ENCODE results near the gene CTSZ. TPM values are rescaled to one million over a fixed set of nuclear protein-coding genes. Genes with fewer than 3 reads are reported as not detected.

CTSZ gene
- total and polyA plus RNA-seq, 8 donors = 35.3 to 134 (median 56.2) TPM

DNA sequence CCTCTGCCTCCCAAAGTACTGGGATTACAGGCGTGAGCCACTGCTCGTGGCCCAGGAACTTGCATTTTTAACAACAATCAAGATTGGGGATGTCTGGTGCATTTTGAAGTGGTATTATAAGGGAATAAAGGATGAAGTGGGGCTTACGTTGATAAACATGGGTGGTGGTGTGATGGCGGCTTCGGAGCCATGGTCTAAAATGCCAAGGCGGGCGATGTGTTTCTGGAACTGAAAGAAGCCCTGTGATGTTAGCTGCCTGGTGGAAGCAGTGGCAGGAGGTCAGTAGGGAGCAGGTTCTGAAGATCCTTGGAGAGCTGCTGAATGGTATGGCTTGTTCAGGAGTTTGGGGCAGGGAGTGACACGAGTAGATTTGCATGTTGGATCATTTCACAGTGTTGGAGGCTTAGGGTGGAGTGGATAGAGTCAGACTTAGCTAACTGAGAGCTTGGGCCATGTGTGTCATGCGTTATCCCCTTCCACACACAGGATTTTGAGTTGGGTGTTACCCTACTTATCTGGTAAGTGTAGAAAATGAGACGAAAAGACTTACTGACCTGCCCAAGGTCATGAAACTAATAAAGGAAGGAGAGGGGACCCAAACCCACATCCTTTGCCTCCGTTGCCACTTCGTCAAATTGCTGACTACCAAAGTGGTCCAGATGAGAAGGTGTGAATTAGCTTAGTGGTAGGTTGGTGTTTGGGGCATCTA, 24.5 kb downstream of the CTSZ start:
- 77 to 83% (median 81%) methylated on average over 12 of the region's 12 CpGs for WGBS, 5 donors
- Histone ChIP-seq H3K4me3 (peak overlapping the region; percentile 74 to 97 (median 82)), H3K27me3 (no peaks in the 10 kb centered on the region), H3K36me3 (peaks cover 11 to 17% (median 17%) of the 10 kb centered on the region in 4 donors), H3K27ac (no peak overlapping the region), H3K9me3 (no peaks in the 10 kb centered on the region), H3K4me1 (peaks cover 14 to 53% (median 37%) of the 10 kb centered on the region in 4 donors)
- peak in 1 of 2 donors; percentile 24 for DNase-seq
- intact Hi-C loops (cut with DNase I; ENCODE audit: low total_unique reads) = loop anchor here (10.0 kb wide), 2 partner anchors 62 to 78 kb away; partner anchors contain the start of gene PRELID3B
- TF ChIP-seq POLR2AphosphoS5 (IDR thresholded peaks at IDR 0.05) (no peak), EP300 (IDR thresholded peaks at IDR 0.05) (no peak), CTCF (IDR thresholded peaks at IDR 0.05) (no peak), POLR2A (IDR thresholded peaks at IDR 0.05) (no peak)

DNA sequence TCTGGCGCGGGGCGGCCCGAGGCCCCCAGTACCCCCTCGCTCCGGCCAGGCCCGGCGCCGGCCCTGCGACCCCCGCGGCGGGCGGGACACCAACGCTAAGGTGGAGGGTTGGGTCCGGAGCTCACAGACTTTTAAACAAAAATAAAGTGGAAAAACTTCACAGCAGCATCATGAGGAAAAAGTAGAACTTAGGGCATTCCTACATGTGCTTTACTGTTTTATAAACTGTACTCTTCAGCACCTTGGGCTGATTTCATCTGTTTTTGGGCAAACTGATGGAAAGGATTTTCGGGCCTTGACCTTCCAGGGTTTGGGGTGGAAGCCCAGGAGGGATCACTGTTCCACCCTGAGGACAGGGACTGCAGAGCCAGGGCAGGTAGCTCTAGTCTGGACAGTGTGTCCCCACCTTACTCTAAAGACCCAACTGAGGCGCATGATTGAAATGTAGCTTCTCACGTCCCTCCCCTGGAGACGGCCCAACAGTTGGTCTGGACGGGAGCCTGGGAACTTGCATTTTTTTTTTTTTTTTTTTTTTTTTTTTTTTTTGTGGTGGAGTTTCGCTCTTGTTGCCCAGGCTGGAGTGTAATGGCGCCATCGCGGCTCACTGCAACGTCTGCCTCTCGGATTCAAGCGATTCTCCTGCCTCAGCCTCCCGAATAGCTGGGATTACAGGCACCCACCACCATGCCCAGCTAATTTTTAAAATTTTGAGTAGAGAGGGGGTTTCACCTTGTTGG, 25.3 kb downstream of the CTSZ start:
- Histone ChIP-seq H3K27ac (peak overlapping the region; percentile 32 to 95 (median 88)), H3K27me3 (no peaks in the 10 kb centered on the region), H3K36me3 (peaks cover 4 to 10% (median 9%) of the 10 kb centered on the region in 4 donors), H3K4me3 (peak overlapping the region; percentile 74 to 97 (median 82)), H3K9me3 (no peaks in the 10 kb centered on the region), H3K4me1 (peaks cover 14 to 50% (median 37%) of the 10 kb centered on the region in 4 donors)
- 11 to 22% (median 19%) methylated on average over 22 to 29 of the region's 29 CpGs for WGBS, 5 donors
- intact Hi-C loops (cut with DNase I; ENCODE audit: low total_unique reads) = loop anchor here (10.0 kb wide), 2 partner anchors 63 to 77 kb away; partner anchors contain the start of gene PRELID3B
- peak; percentile 24 to 60 for DNase-seq
- TF ChIP-seq CTCF (IDR thresholded peaks at IDR 0.05) = no peak
- no peak for TF ChIP-seq POLR2AphosphoS5 (IDR thresholded peaks at IDR 0.05)
- TF ChIP-seq POLR2A (IDR thresholded peaks at IDR 0.05) = no peak
- TF ChIP-seq EP300 (IDR thresholded peaks at IDR 0.05) = no peak

- intact Hi-C loops (cut with DNase I; ENCODE audit: low total_unique reads) = loop anchor here (10.0 kb wide), 2 partner anchors 64 to 76 kb away; partner anchors contain the start of gene PRELID3B
- H3K36me3 ChIP-seq = peaks cover 0 to 1% (median under 1%) of the 10 kb centered on the region in 4 donors
- peak; percentile 92 to 96 for DNase-seq
- no peak for TF ChIP-seq EP300 (IDR thresholded peaks at IDR 0.05)
- peak in 2 of 3 donors; percentile 64 to 78 for TF ChIP-seq POLR2AphosphoS5 (IDR thresholded peaks at IDR 0.05)
- H3K9me3 ChIP-seq = peaks cover 0 to 5% (median 2%) of the 10 kb centered on the region in 4 donors
- no peaks in the 10 kb centered on the region for H3K27me3 ChIP-seq
- peaks cover 14 to 43% (median 36%) of the 10 kb centered on the region in 4 donors for H3K4me1 ChIP-seq
- H3K4me3 ChIP-seq = peak within 1 kb of the TSS; percentile 74 to 97 (median 82)
- 5 to 27% (median 9%) methylated on average over 20 to 109 of the region's 109 CpGs for WGBS, 5 donors
- H3K27ac ChIP-seq = peak within 1 kb of the TSS; percentile 84 to 95 (median 88)
Observed at GRCh38 chr20:58980711-58981627, 26.1 kb downstream of the CTSZ start, which contains the start of gene NELFCD. Gene NELFCD, plus strand, starts transcription at chr20:58981256. Its CDS starts 54 bp downstream, at chr20:58981310.

DNA sequence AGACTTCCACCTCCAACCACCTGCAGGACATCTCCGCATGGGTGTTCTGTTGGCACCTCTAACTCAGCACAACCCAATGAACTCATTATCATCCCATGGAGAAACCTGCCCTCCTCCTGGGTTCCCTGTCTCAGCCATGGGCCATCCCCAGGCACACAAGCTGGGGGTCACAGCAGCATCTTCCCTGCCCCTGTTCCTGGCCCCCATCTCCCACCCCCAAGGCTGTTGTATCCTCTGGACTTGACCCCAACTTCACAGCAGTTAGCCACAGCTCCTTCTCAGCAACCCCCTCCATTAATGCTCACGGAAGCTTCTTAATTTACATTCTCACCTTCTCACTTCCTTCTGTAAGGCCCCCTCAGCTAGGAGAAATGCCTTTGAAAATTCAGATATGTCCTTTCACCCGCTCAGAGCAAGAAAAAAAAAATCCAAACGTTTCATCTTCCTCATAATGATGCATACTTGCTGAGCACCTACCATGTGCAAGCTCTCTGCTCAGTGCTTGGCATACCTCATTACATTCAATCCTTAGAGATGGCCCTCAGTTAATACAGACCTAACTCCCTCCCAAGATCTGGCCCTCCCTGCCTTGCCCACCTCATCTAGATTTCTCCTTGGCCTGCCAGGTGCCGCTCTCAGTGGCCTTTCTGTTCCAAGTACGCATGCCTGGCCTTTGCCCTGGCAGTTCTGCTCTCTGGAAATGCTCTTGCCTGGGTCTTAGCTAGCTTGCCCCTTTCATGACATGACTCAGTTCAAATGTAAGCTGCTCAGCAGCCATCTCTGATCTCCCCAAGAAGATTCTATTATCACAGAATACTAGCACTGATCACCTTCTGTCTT, 28.5 kb downstream of the CTSZ start:
- TF ChIP-seq CTCF (IDR thresholded peaks at IDR 0.05) (no peak), POLR2AphosphoS5 (IDR thresholded peaks at IDR 0.05) (no peak), POLR2A (IDR thresholded peaks at IDR 0.05) (no peak), EP300 (IDR thresholded peaks at IDR 0.05) (no peak)
- Histone ChIP-seq H3K9me3 (peaks cover 0 to 19% (median 13%) of the 10 kb centered on the region in 4 donors), H3K4me3 (no peak overlapping the region), H3K27ac (no peak overlapping the region), H3K4me1 (peaks cover 8 to 24% (median 21%) of the 10 kb centered on the region in 4 donors), H3K27me3 (no peaks in the 10 kb centered on the region), H3K36me3 (no peaks in the 10 kb centered on the region)
- 58 to 71% (median 66%) methylated on average over 6 of the region's 6 CpGs for WGBS, 5 donors
- intact Hi-C loops (cut with DNase I; ENCODE audit: low total_unique reads) = no loop called here
- DNase-seq = no peak
